Sigmoid colon (tissue), 4 donors: ENCODE data around the gene CARM1.

ENCODE experiments used
- CTCF ChIP-seq, 4 experiments: fragments of 450-650 bp in 3 of 4; fragments of 200-600 bp in 1 of 4; IDR thresholded peaks; one replicate each; pipeline ENCODE4 v1.5.1; 2016 to 2019; ENCODE audit warnings: antibody characterized with exemption in 4 of 4, mild to moderate bottlenecking in 3 of 4, moderate library complexity in 2 of 4
- EP300 ChIP-seq, 4 donors: sonication (generic); formaldehyde crosslinking; IDR thresholded peaks; one replicate each; pipeline ENCODE4 v1.6.1; 2017; ENCODE audit warnings: antibody characterized with exemption in 4 of 4
- POLR2A ChIP-seq, 2 donors: fragments of 450-650 bp; IDR thresholded peaks; one replicate each; pipeline ENCODE4 v1.6.1; 2016; ENCODE audit warnings: antibody characterized with exemption in 2 of 2, mild to moderate bottlenecking in 2 of 2, moderate library complexity in 2 of 2
- POLR2AphosphoS5 ChIP-seq, 4 donors: sonication (generic); formaldehyde crosslinking; IDR thresholded peaks; one replicate each; pipeline ENCODE4 v1.6.1; 2017; ENCODE audit warnings: antibody characterized with exemption in 4 of 4

- no peak for TF ChIP-seq CTCF (IDR thresholded peaks at IDR 0.05)
- no peak for TF ChIP-seq POLR2A (IDR thresholded peaks at IDR 0.05)
- no peak for TF ChIP-seq POLR2AphosphoS5 (IDR thresholded peaks at IDR 0.05)
- no peak for TF ChIP-seq EP300 (IDR thresholded peaks at IDR 0.05)
Measured at GRCh38 chr19:10927730-10928562, 56.6 kb downstream of the CARM1 start.
